Measurements from ENCODE around the gene NOTCH4. TPM values are rescaled to one million over a fixed set of nuclear protein-coding genes. Genes with fewer than 3 reads are reported as not detected.
A peak's percentile ranks its signal among the peaks of the same experiment; 100 is the strongest.

Gene NOTCH4
- total RNA-seq, 1 donor from 2014 or later, result 0.26 TPM

GRCh38 chr6:32177788-32178546 lies 45.9 kb downstream of the NOTCH4 start, which contains the start of gene RNF5:
Gene RNF5, plus strand, starts transcription at chr6:32178405. Its CDS starts 107 bp downstream, at chr6:32178512.
- FAIRE-seq, result peak; percentile 95
- Histone ChIP-seq H3K4me3 (ENCODE audit: low read depth, low read length) (peak within 1 kb of the TSS; percentile 73), H3K27me3 (ENCODE audit: control insufficient read depth, insufficient read depth, low read length) (no peaks in the 10 kb centered on the region), H3K36me3 (ENCODE audit: control insufficient read depth, insufficient read depth, low read length) (peaks cover 10% of the 10 kb centered on the region)
- TF ChIP-seq CTCF (IDR thresholded peaks at IDR 0.05; ENCODE audit: insufficient read depth, low read length, severe bottlenecking), result no peak
- DNase-seq (ENCODE audit: low read depth), result peak; percentile 100

- DNase-seq (ENCODE audit: low read depth), result no peak
- peaks cover 7% of the 10 kb centered on the region for H3K36me3 ChIP-seq (ENCODE audit: control insufficient read depth, insufficient read depth, low read length)
- no peak for TF ChIP-seq CTCF (IDR thresholded peaks at IDR 0.05; ENCODE audit: insufficient read depth, low read length, severe bottlenecking)
- no peak for FAIRE-seq
- peak overlapping the region; percentile 73 for H3K4me3 ChIP-seq (ENCODE audit: low read depth, low read length)
- H3K27me3 ChIP-seq (ENCODE audit: control insufficient read depth, insufficient read depth, low read length), result no peaks in the 10 kb centered on the region
Observed at GRCh38 chr6:32177183-32177787, 46.6 kb downstream of the NOTCH4 start.

GRCh38 chr6:32176476-32177182 lies 47.2 kb downstream of the NOTCH4 start:
- no peak for FAIRE-seq
- no peak for TF ChIP-seq CTCF (IDR thresholded peaks at IDR 0.05; ENCODE audit: insufficient read depth, low read length, severe bottlenecking)
- peak overlapping the region; percentile 73 for H3K4me3 ChIP-seq (ENCODE audit: low read depth, low read length)
- no peaks in the 10 kb centered on the region for H3K27me3 ChIP-seq (ENCODE audit: control insufficient read depth, insufficient read depth, low read length)
- peak; percentile 91 for DNase-seq (ENCODE audit: low read depth)
- H3K36me3 ChIP-seq (ENCODE audit: control insufficient read depth, insufficient read depth, low read length), result peaks cover 6% of the 10 kb centered on the region

DNA sequence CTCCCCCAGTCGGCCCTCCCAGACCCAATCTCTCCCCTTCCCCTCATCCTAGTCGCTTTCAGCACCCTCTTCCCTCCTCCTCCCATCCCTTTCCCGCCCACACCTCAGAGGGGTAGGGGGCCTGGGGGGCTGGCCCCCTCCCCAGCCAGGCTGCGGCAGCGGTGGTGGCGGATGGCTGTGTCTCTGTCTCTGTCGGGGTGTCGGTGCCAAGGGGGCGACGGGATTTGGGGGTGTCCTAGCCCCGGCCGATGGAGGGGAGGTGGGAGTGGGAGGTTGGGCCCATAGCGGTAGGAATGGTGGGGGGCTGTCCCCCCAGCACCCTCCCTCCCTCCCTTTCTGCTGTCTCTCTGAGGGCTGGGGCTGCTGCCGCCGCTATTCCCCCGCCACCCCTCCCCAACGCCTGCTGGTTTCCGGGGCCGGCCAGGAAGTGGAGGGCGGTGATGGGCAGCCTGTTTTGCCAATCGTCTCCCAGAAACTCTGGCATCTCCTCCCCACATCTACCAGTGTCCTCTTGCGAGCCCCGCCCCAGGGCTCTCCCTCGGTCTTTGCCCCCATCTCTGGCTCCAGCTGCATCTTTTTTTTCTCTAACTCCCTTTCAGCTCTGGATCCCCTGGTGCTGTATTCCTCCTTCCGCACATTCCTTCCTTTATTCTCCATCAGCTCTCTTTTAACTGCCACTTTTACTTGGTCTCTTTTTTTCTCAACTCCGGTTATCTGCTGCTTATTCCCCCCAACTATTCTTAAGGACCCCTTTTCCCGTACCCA lies 48.0 kb downstream of the NOTCH4 start, which contains the start of gene AGPAT1:
Gene AGPAT1 (minus strand): TSS at position 374 of the 765 bp plus-strand sequence. CDS start 4,588 bp downstream, outside the sequence.
- TF ChIP-seq CTCF (IDR thresholded peaks at IDR 0.05; ENCODE audit: insufficient read depth, low read length, severe bottlenecking), result no peak
- peak; percentile 89 for DNase-seq (ENCODE audit: low read depth)
- Histone ChIP-seq H3K27me3 (ENCODE audit: control insufficient read depth, insufficient read depth, low read length) (no peaks in the 10 kb centered on the region), H3K4me3 (ENCODE audit: low read depth, low read length) (peak within 1 kb of the TSS; percentile 73), H3K36me3 (ENCODE audit: control insufficient read depth, insufficient read depth, low read length) (peaks cover 3% of the 10 kb centered on the region)
- no peak for FAIRE-seq

GRCh38 chr6:32175322-32175710 lies 48.6 kb downstream of the NOTCH4 start:
- no peaks in the 10 kb centered on the region for H3K27me3 ChIP-seq (ENCODE audit: control insufficient read depth, insufficient read depth, low read length)
- DNase-seq (ENCODE audit: low read depth), result no peak
- H3K4me3 ChIP-seq (ENCODE audit: low read depth, low read length), result peak overlapping the region; percentile 73
- peaks cover 8% of the 10 kb centered on the region for H3K36me3 ChIP-seq (ENCODE audit: control insufficient read depth, insufficient read depth, low read length)
- TF ChIP-seq CTCF (IDR thresholded peaks at IDR 0.05; ENCODE audit: insufficient read depth, low read length, severe bottlenecking), result no peak
- FAIRE-seq, result no peak

Measured in bronchial epithelial cell (primary cell).